Measurements from ENCODE around the gene CLDN22.

Gene CLDN22

DNA sequence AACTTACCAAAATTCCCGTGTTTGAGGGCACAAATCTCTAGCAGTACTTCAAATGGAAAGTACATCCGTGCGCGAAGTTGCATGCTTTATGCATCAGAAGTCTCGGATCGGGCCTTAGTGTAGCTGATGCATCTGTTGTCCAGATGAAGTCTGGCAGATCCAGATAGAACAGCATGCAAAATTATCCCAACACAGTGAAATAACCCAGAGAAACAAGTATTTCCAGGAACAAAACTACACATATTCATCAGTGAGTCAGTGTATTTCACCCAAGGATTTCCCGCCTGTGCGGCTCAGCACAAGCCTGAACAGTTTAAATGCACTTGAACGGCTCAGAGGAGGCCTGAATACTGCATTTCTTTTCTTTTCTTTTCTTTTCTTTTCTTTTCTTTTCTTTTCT is 29.6 kb upstream of the CLDN22 start:
- no peaks in the 10 kb centered on the region for H3K9me3 ChIP-seq (ENCODE audit: control insufficient read depth, insufficient read depth, low read depth, low read length)
- H3K27ac ChIP-seq (ENCODE audit: extremely low read depth, low read depth, low read length): no peak overlapping the region
- POLR2A ChIA-PET: no interaction called here
- H3K4me3 ChIP-seq (ENCODE audit: low read depth, low read length): no peak overlapping the region
- TF ChIP-seq ZNF707 (tag by site-specific recombination; IDR thresholded peaks at IDR 0.05): no peak
- TF ChIP-seq, protein P1, sequence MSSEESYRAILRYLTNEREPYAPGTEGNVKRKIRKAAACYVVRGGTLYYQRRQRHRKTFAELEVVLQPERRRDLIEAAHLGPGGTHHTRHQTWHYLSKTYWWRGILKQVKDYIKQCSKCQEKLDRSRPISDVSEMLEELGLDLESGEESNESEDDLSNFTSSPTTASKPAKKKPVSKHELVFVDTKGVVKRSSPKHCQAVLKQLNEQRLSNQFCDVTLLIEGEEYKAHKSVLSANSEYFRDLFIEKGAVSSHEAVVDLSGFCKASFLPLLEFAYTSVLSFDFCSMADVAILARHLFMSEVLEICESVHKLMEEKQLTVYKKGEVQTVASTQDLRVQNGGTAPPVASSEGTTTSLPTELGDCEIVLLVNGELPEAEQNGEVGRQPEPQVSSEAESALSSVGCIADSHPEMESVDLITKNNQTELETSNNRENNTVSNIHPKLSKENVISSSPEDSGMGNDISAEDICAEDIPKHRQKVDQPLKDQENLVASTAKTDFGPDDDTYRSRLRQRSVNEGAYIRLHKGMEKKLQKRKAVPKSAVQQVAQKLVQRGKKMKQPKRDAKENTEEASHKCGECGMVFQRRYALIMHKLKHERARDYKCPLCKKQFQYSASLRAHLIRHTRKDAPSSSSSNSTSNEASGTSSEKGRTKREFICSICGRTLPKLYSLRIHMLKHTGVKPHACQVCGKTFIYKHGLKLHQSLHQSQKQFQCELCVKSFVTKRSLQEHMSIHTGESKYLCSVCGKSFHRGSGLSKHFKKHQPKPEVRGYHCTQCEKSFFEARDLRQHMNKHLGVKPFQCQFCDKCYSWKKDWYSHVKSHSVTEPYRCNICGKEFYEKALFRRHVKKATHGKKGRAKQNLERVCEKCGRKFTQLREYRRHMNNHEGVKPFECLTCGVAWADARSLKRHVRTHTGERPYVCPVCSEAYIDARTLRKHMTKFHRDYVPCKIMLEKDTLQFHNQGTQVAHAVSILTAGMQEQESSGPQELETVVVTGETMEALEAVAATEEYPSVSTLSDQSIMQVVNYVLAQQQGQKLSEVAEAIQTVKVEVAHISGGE (tag by site-specific recombination; conservative IDR thresholded peaks at IDR 0.05; ENCODE audit: low read depth): no peak
- TF ChIP-seq, protein P2, sequence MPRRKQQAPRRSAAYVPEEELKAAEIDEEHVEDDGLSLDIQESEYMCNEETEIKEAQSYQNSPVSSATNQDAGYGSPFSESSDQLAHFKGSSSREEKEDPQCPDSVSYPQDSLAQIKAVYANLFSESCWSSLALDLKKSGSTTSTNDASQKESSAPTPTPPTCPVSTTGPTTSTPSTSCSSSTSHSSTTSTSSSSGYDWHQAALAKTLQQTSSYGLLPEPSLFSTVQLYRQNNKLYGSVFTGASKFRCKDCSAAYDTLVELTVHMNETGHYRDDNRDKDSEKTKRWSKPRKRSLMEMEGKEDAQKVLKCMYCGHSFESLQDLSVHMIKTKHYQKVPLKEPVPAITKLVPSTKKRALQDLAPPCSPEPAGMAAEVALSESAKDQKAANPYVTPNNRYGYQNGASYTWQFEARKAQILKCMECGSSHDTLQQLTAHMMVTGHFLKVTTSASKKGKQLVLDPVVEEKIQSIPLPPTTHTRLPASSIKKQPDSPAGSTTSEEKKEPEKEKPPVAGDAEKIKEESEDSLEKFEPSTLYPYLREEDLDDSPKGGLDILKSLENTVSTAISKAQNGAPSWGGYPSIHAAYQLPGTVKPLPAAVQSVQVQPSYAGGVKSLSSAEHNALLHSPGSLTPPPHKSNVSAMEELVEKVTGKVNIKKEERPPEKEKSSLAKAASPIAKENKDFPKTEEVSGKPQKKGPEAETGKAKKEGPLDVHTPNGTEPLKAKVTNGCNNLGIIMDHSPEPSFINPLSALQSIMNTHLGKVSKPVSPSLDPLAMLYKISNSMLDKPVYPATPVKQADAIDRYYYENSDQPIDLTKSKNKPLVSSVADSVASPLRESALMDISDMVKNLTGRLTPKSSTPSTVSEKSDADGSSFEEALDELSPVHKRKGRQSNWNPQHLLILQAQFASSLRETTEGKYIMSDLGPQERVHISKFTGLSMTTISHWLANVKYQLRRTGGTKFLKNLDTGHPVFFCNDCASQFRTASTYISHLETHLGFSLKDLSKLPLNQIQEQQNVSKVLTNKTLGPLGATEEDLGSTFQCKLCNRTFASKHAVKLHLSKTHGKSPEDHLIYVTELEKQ (tag by site-specific recombination; IDR thresholded peaks at IDR 0.05; ENCODE audit: borderline replicate concordance): no peak
- TF ChIP-seq, protein P3, sequence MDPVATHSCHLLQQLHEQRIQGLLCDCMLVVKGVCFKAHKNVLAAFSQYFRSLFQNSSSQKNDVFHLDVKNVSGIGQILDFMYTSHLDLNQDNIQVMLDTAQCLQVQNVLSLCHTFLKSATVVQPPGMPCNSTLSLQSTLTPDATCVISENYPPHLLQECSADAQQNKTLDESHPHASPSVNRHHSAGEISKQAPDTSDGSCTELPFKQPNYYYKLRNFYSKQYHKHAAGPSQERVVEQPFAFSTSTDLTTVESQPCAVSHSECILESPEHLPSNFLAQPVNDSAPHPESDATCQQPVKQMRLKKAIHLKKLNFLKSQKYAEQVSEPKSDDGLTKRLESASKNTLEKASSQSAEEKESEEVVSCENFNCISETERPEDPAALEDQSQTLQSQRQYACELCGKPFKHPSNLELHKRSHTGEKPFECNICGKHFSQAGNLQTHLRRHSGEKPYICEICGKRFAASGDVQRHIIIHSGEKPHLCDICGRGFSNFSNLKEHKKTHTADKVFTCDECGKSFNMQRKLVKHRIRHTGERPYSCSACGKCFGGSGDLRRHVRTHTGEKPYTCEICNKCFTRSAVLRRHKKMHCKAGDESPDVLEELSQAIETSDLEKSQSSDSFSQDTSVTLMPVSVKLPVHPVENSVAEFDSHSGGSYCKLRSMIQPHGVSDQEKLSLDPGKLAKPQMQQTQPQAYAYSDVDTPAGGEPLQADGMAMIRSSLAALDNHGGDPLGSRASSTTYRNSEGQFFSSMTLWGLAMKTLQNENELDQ (tag by site-specific recombination; IDR thresholded peaks at IDR 0.05; ENCODE audit: low read depth): no peak
- TF ChIP-seq ZNF549 (tag by site-specific recombination; IDR thresholded peaks at IDR 0.05): no peak
- H3K36me3 ChIP-seq (ENCODE audit: control insufficient read depth in 2 of 2, insufficient read depth in 1 of 2, low read length in 2 of 2): no peaks in the 10 kb centered on the region
- H3K4me1 ChIP-seq (ENCODE audit: control insufficient read depth, insufficient read depth, low read length): 0 out of 2 replicates have a peak, but pooled peaks cover 4% of the 10 kb centered on the region
- CTCF ChIA-PET: no interaction called here

DNA sequence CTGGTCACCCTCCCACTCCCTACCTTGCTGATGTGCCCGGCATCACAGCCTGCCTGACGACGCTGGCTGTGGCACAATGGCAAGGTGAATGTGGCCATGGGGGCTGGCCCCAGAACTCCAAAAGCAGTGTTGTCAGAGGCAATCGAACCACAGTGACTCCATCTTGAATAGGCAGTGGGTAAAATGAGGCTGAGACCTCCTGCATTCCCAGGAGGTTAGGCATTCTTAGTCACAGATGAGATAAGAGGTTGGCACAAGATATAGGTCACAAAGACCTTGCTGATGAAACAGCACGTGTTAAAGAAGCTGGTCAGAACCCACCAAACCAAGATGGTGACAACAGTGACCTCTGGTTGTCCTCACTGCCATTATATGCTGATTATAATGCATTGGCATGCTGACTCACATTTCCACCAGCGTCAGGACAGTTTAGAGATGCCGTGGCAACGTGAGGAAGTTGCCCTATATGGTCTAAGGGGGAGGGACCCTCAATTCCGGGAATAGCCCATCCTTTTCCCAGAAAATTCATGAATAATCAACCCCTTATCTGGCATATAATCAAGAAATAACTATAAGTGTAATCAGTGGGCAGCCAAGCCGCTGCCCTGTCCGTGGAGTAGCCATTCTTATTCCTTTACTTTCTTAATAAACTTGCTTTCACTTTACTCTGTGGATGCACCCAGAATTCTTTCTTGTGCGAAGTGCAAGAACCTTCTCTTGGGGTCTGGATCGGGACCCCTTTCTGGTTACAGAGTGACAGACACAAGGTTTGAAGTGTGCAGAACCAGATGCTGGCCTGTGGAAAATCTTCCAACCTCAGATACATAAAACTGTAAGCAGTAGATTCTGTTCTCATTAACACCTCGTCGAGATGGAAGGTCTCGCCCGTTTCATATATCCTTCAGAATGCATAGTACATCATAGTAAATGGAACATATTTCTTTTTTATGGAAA is 28.9 kb upstream of the CLDN22 start:
- ChIA-PET CTCF (no interaction called here), POLR2A (no interaction called here)
- Histone ChIP-seq H3K9me3 (ENCODE audit: control insufficient read depth, insufficient read depth, low read depth, low read length) (no peaks in the 10 kb centered on the region), H3K4me1 (ENCODE audit: control insufficient read depth, insufficient read depth, low read length) (no peaks in the 10 kb centered on the region), H3K4me3 (ENCODE audit: low read depth, low read length) (no peak overlapping the region), H3K27ac (ENCODE audit: extremely low read depth, low read depth, low read length) (no peak overlapping the region), H3K36me3 (ENCODE audit: control insufficient read depth in 2 of 2, insufficient read depth in 1 of 2, low read length in 2 of 2) (no peaks in the 10 kb centered on the region)
- TF ChIP-seq, protein P4, sequence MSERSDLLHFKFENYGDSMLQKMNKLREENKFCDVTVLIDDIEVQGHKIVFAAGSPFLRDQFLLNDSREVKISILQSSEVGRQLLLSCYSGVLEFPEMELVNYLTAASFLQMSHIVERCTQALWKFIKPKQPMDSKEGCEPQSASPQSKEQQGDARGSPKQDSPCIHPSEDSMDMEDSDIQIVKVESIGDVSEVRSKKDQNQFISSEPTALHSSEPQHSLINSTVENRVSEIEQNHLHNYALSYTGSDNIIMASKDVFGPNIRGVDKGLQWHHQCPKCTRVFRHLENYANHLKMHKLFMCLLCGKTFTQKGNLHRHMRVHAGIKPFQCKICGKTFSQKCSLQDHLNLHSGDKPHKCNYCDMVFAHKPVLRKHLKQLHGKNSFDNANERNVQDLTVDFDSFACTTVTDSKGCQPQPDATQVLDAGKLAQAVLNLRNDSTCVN (tag by site-specific recombination; optimal IDR thresholded peaks at IDR 0.05): no peak
- TF ChIP-seq, protein P5, sequence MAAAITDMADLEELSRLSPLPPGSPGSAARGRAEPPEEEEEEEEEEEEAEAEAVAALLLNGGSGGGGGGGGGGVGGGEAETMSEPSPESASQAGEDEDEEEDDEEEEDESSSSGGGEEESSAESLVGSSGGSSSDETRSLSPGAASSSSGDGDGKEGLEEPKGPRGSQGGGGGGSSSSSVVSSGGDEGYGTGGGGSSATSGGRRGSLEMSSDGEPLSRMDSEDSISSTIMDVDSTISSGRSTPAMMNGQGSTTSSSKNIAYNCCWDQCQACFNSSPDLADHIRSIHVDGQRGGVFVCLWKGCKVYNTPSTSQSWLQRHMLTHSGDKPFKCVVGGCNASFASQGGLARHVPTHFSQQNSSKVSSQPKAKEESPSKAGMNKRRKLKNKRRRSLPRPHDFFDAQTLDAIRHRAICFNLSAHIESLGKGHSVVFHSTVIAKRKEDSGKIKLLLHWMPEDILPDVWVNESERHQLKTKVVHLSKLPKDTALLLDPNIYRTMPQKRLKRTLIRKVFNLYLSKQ (tag by site-specific recombination; IDR thresholded peaks at IDR 0.05; ENCODE audit: borderline replicate concordance): no peak
- TF ChIP-seq HOXA7 (CRISPR knock-in tag; IDR thresholded peaks at IDR 0.05; ENCODE audit: borderline replicate concordance) (no peak), ZBTB48 (tag by site-specific recombination; IDR thresholded peaks at IDR 0.05) (no peak)
- TF ChIP-seq, protein P6, sequence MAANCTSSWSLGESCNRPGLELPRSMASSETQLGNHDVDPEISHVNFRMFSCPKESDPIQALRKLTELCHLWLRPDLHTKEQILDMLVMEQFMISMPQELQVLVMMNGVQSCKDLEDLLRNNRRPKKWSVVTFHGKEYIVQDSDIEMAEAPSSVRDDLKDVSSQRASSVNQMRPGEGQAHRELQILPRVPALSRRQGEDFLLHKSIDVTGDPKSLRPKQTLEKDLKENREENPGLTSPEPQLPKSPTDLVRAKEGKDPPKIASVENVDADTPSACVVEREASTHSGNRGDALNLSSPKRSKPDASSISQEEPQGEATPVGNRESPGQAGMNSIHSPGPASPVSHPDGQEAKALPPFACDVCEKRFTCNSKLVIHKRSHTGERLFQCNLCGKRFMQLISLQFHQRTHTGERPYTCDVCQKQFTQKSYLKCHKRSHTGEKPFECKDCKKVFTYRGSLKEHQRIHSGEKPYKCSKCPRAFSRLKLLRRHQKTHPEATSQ (tag by site-specific recombination; IDR thresholded peaks at IDR 0.05): no peak
